Renal cortical epithelial cell (primary cell): ENCODE data around the gene RNF144B. TPM values are rescaled to one million over a fixed set of nuclear protein-coding genes. Genes with fewer than 3 reads are reported as not detected.
A peak's percentile ranks its signal among the peaks of the same experiment; 100 is the strongest.

ENCODE experiments used
- DNase-seq: peaks from one replicate; pipeline ENCODE4 v3.0.0-alpha.2; 2011; ENCODE audit warnings: low read depth
- total RNA-seq: library from RNA; depleted of rRNA; stranded (reverse); fragments of >200 nt; gene quantifications from 2 replicates; pipeline ENCODE4 v1.2.3, GENCODE V29; 2014

Gene RNF144B
- total RNA-seq, 1 donor from 2014 or later = 251 TPM

- no peak for DNase-seq
These were observed 124.1 kb downstream of the RNF144B start for GRCh38 chr6:18511211-18511610.

DNA sequence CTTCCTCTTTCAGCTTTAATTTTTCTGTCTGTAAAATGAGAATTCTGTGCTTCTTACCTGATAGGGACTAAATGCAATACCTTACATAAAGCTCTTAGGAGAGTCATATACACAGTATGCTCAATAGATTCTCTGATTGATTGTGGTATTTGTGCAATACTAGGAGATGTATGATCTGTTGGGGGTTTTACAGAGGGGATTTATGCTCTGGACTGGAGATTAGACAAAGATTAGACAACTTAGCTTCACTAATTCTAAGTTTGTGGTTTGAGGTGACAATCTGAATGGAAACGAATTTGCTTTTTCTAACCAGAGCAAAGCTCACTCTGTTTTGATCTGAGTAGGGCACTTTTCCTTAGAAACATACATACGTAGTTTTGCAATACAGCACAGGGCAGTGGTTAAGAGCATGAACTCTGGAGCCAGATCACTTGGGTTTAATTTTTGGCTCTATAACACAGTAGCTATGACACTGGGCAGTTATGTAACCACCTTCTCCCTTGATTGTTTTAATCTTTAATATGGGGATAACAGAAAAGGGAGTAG lies 126.2 kb downstream of the RNF144B start:
- no peak for DNase-seq

- DNase-seq = no peak
These were observed 127.0 kb downstream of the RNF144B start for GRCh38 chr6:18514180-18514579.

DNA sequence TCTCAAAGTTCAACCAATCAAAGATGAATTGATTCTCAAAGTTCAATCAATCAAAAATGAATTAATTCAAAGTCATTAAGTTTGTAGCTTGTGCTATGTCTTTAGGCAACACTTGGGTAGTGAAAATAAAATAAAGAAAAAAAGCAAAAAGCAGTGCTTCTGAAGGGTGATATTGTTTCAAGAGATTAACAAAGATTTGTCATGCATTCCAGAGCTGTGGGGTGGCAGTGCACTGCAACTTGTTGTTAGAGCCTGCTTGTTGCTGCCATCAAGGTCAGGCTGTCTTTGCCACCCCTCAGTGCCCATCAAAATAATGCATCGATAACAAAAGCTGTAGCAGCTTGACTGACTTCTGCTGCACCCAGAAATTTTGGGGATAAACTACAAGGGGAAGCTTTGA lies 128.6 kb downstream of the RNF144B start:
- peak; percentile 50 for DNase-seq

Other genes starting within 250 kb of the RNF144B start
- 21.5 and 28.1 TPM in 2 replicates for gene TPMT, start 232.3 kb upstream of the RNF144B start, total RNA-seq
- 32.1 and 38.8 TPM in 2 replicates for gene KDM1B, start 231.9 kb upstream of the RNF144B start, total RNA-seq
- 112 and 116 TPM in 2 replicates for gene DEK, start 122.8 kb upstream of the RNF144B start, total RNA-seq